Activated naive CD8-positive, alpha-beta T cell treated with anti-CD3 and anti-CD28 coated beads, Interleukin-2, amount 50 U/mL, for 16 hours (primary cell): ENCODE results near the gene RBMS1.
"Not testable (repeated sequence)": the region's sequence is repeated elsewhere in the genome, so short reads cannot be mapped to it uniquely, and the experiment has no call there.

Experiments
- DNase-seq: peaks from one replicate; pipeline ENCODE4 v3.0.0-alpha.2; 2020; ENCODE audit warnings: low read depth, low spot score

The RBMS1 gene

GRCh38 chr2:160433466-160434140 is 60.0 kb downstream of the RBMS1 start:
- DNase-seq, result no peak

- DNase-seq, result no peak
Observed at GRCh38 chr2:160432633-160433032, 61.0 kb downstream of the RBMS1 start.

- no peak for DNase-seq
Observed at GRCh38 chr2:160431441-160431840, 62.2 kb downstream of the RBMS1 start.

- DNase-seq, result no peak
Observed at GRCh38 chr2:160430001-160430344, 63.6 kb downstream of the RBMS1 start.

- no peak for DNase-seq
Observed at GRCh38 chr2:160429248-160430000, 64.2 kb downstream of the RBMS1 start.

- DNase-seq, result no peak
Observed at GRCh38 chr2:160428405-160428763, 65.2 kb downstream of the RBMS1 start.

- DNase-seq, result no peak
Observed at GRCh38 chr2:160427629-160428404, 65.8 kb downstream of the RBMS1 start.

GRCh38 chr2:160426604-160427003 is 67.0 kb downstream of the RBMS1 start:
- no peak for DNase-seq

- no peak for DNase-seq
Observed at GRCh38 chr2:160425434-160426151, 68.0 kb downstream of the RBMS1 start.

- DNase-seq, result no peak
Observed at GRCh38 chr2:160423126-160423525, 70.5 kb downstream of the RBMS1 start.

- DNase-seq, result not testable (repeated sequence)
Observed at GRCh38 chr2:160421646-160422501, 71.7 kb downstream of the RBMS1 start.

- DNase-seq, result no peak
Observed at GRCh38 chr2:160420711-160421110, 72.9 kb downstream of the RBMS1 start.

GRCh38 chr2:160419776-160420505 is 73.7 kb downstream of the RBMS1 start:
- DNase-seq, result no peak

- DNase-seq, result no peak
Observed at GRCh38 chr2:160418853-160419252, 74.8 kb downstream of the RBMS1 start.

- no peak for DNase-seq
Observed at GRCh38 chr2:160418398-160418765, 75.2 kb downstream of the RBMS1 start.

- no peak for DNase-seq
Observed at GRCh38 chr2:160417745-160418397, 75.7 kb downstream of the RBMS1 start.

GRCh38 chr2:160415991-160416390 is 77.6 kb downstream of the RBMS1 start:
- DNase-seq, result no peak

GRCh38 chr2:160411955-160412354 is 81.7 kb downstream of the RBMS1 start:
- DNase-seq, result no peak

- no peak for DNase-seq
Observed at GRCh38 chr2:160411167-160411566, 82.4 kb downstream of the RBMS1 start.

GRCh38 chr2:160409480-160409879 is 84.1 kb downstream of the RBMS1 start:
- DNase-seq, result no peak
